ENCODE data around the gene TMC1. TPM values are rescaled to one million over a fixed set of nuclear protein-coding genes. Genes with fewer than 3 reads are reported as not detected.

The TMC1 gene
- total and polyA plus RNA-seq, 2 of the 8 experiments (the other 6 are each of a cell fraction or from before 2014, with no cell fraction given) = 0.95 to 0.98 TPM

DNA sequence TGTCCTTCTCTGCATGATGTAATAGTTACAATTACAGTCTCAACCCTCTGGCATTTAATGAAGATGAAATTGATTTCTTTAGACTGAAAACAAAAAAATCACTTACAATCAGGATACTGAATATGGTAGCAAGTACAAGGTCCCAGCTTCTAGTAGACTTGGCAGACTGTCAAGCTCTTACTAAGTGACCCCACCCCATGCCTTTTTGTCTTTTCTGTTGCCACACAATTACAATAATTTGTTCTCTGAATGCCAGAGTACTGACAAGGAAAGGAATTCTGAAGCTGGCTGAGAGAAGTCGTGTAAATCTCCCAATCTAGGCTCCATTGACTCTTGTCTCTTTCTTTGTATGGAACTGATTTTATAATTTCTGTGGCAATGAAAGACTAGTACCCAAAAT, 154.2 kb downstream of the TMC1 start:
- Histone ChIP-seq H3K4me2 (ENCODE audit: insufficient read depth in 1 of 2, low read depth in 2 of 2, low read length in 2 of 2) (no peak overlapping the region), H2BK15ac (ENCODE audit: low read length) (no peak overlapping the region), H3K56ac (replicated peaks; ENCODE audit: insufficient read length, low read depth, low read length) (no peak overlapping the region), H2BK20ac (ENCODE audit: low read length) (peak overlapping the region; percentile 73; the same call in 1 of the 2 replicates), H3K4ac (replicated peaks; ENCODE audit: insufficient read length, low read depth, low read length) (no peak overlapping the region), H2BK120ac (replicated peaks; ENCODE audit: low read depth, low read length) (no peak overlapping the region), H3K23ac (ENCODE audit: insufficient read length) (no peak overlapping the region), H3K14ac (ENCODE audit: insufficient read length) (no peak overlapping the region), H3K79me1 (ENCODE audit: low read depth, low read length) (no peaks in the 10 kb centered on the region), H4K91ac (replicated peaks; ENCODE audit: insufficient read length, low read length) (no peak overlapping the region), H2BK12ac (ENCODE audit: low read depth, low read length) (no peak overlapping the region), H4K20me1 (replicated peaks in 1 of 2; ENCODE audit: control insufficient read depth in 1 of 2, insufficient read depth in 2 of 2, low read length in 2 of 2) (no peaks in the 10 kb centered on the region), H4K5ac (ENCODE audit: insufficient read length, low read depth, low read length) (no peak overlapping the region), H3K18ac (ENCODE audit: extremely low read depth, low read length) (no peak overlapping the region), H3K36me3 (ENCODE audit: control insufficient read depth in 2 of 4, insufficient read depth in 4 of 4, low read length in 3 of 4) (peaks cover 0 to 3% (median 0%) of the 10 kb centered on the region in 4 experiments; a peak in 1 of 8 replicates), H3K4me3 (ENCODE audit: extremely low read depth in 1 of 4, insufficient read depth in 2 of 4, low read depth in 3 of 4, low read length in 4 of 4) (no peak overlapping the region), H2AFZ (ENCODE audit: low read length) (peak overlapping the region; percentile 12; the same call in 1 of the 2 replicates), H2BK5ac (ENCODE audit: low read depth, low read length) (no peak overlapping the region), H3K27ac (ENCODE audit: low read depth, low read length) (no peak overlapping the region), H3K9me3 (ENCODE audit: insufficient read depth in 2 of 2, low read depth in 1 of 2, low read length in 1 of 2) (no peaks in the 10 kb centered on the region), H3K27me3 (replicated peaks in 1 of 4; ENCODE audit: control insufficient read depth in 3 of 4, extremely low read depth in 1 of 4, insufficient read depth in 3 of 4, low read length in 3 of 4) (no peaks in the 10 kb centered on the region), H2AK5ac (ENCODE audit: low read depth, low read length) (no peak overlapping the region), H3K9ac (replicated peaks in 1 of 4; ENCODE audit: extremely low read depth in 1 of 4, low read depth in 3 of 4, low read length in 3 of 4) (no peak overlapping the region), H4K8ac (ENCODE audit: extremely low read depth, insufficient read depth, low read length) (no peak overlapping the region), H3K23me2 (ENCODE audit: low read depth, low read length) (no peaks in the 10 kb centered on the region), H3K4me1 (replicated peaks in 1 of 4; ENCODE audit: control insufficient read depth in 3 of 4, insufficient read depth in 4 of 4, low read length in 3 of 4) (no peaks in the 10 kb centered on the region; a peak in 2 of 7 replicates), H3K79me2 (ENCODE audit: control insufficient read depth in 1 of 2, insufficient read depth in 2 of 2, low read length in 2 of 2) (no peaks in the 10 kb centered on the region)
- ChIA-PET POLR2A (ENCODE audit: partially characterized antibody) (no interaction called here), CTCF (ENCODE audit: partially characterized antibody) (interaction anchor here (0.6 to 1.2 kb wide), 2 partner anchors 49 to 244 kb away, joined by 3 read pairs; no protein-coding TSS in a partner anchor)
- 80% methylated on average over 1 of the region's 1 CpG; no CpG with 5 or more reads in 1 of the 2 experiments for WGBS, 2 experiments (ENCODE audit: extremely low coverage in 1 of 2, insufficient coverage in 1 of 2, insufficient read length in 1 of 2, insufficient replicate concordance in 2 of 2, low coverage in 1 of 2, low lambda C conversion rate in 2 of 2, missing lambda C conversion rate in 1 of 2)
- FAIRE-seq (no peak), DNase-seq (ENCODE audit: low read depth in 1 of 2, low spot score in 2 of 2) (no peak)
- TF ChIP-seq KDM5A (IDR thresholded peaks at IDR 0.05; ENCODE audit: low read length) (no peak), NANOG (IDR thresholded peaks at IDR 0.05; ENCODE audit: insufficient read depth, low read depth, low read length, poor library complexity, severe bottlenecking) (no peak), KDM1A (IDR thresholded peaks at IDR 0.05; ENCODE audit: borderline replicate concordance, low read length) (no peak), JUND (IDR thresholded peaks at IDR 0.05; ENCODE audit: low read length) (no peak)

All from H1 (cell line).